SK-N-SH (cell line): ENCODE measurements around the gene IL15. TPM values are rescaled to one million over a fixed set of nuclear protein-coding genes. Genes with fewer than 3 reads are reported as not detected.

Experiments used
- CTCF ChIA-PET: fragments of 300-600, 350-600 bp; formaldehyde crosslinking; extraction: SDS; loops from one replicate; lab custom pipeline; 2021; lab: Yijun Ruan, JAX
- POLR2A ChIA-PET: fragments of 350-600 bp; sonication (Branson Sonifier 250); formaldehyde crosslinking; extraction: SDS; loops from one replicate; lab custom pipeline; 2020; ENCODE audit warnings: antibody characterized with exemption, inconsistent platforms; lab: Yijun Ruan, JAX
- DNase-seq: peaks from one replicate; pipeline ENCODE4 v3.0.0; 2012
- H2AFZ ChIP-seq: fragments of 200-600 bp; sonication (generic); 2 replicates; pipeline ENCODE4 v1.8.1; 2016; ENCODE audit warnings: antibody characterized with exemption, mild to moderate bottlenecking, low read depth
- H3F3A ChIP-seq: fragments of 200-600 bp; sonication (generic); replicated peaks from 2 replicates; pipeline ENCODE3; 2016; ENCODE audit warnings: antibody characterized with exemption, mild to moderate bottlenecking; ENCODE audit not compliant: insufficient read depth
- H3K27ac ChIP-seq, 2 experiments: fragments of 200-500 bp in 1 of 2; fragments of 200-600 bp in 1 of 2; sonication (Bioruptor generic) in 1 of 2; sonication (generic), shearing (Covaris generic) in 1 of 2; 2 replicates each; pipeline versions ENCODE4 v1.5.1 to v1.6.1; 2014 to 2016; ENCODE audit warnings: low read depth in 2 of 2, inconsistent platforms in 1 of 2, low read length in 1 of 2, mild to moderate bottlenecking in 1 of 2, mixed read lengths in 1 of 2
- H3K27me3 ChIP-seq: fragments of 200-600 bp; sonication (generic), shearing (Covaris generic); 2 replicates; pipeline ENCODE4 v1.6.1; 2016; ENCODE audit warnings: mixed run types; ENCODE audit not compliant: insufficient read depth
- H3K36me3 ChIP-seq, 2 experiments: fragments of 200-500 bp in 1 of 2; fragments of 200-600 bp in 1 of 2; sonication (Bioruptor generic) in 1 of 2; sonication (generic) in 1 of 2; replicated peaks in 1 of 2; 2 replicates each; pipeline versions ENCODE3 to v1.5.1; 2014 to 2016; ENCODE audit warnings: low read length in 1 of 2, mild to moderate bottlenecking in 1 of 2; ENCODE audit not compliant: insufficient read depth in 2 of 2, control insufficient read depth in 1 of 2
- H3K4me1 ChIP-seq, 2 experiments: fragments of 200-500 bp in 1 of 2; fragments of 200-600 bp in 1 of 2; sonication (Bioruptor generic) in 1 of 2; sonication (generic), shearing (Covaris generic) in 1 of 2; 2 replicates each; pipeline versions ENCODE4 v1.5.1 to v1.6.1; 2014 to 2016; ENCODE audit warnings: low read depth in 1 of 2, low read length in 1 of 2, mixed run types in 1 of 2; ENCODE audit not compliant: insufficient read depth in 2 of 2, control insufficient read depth in 1 of 2
- H3K4me2 ChIP-seq: fragments of 200-600 bp; sonication (generic), shearing (Covaris generic); 2 replicates; pipeline ENCODE4 v1.6.1; 2017; ENCODE audit warnings: mixed run types
- H3K4me3 ChIP-seq, 2 experiments: fragments of 200-500 bp in 1 of 2; fragments of 200-600 bp in 1 of 2; sonication (Bioruptor generic) in 1 of 2; sonication (generic), shearing (Covaris generic) in 1 of 2; 2 replicates each; pipeline versions ENCODE4 v1.5.1 to v1.8.1; 2014 to 2016; ENCODE audit warnings: low read depth in 2 of 2, inconsistent platforms in 1 of 2, low read length in 1 of 2, mild to moderate bottlenecking in 1 of 2, mixed read lengths in 1 of 2, moderate library complexity in 1 of 2
- H3K79me2 ChIP-seq: fragments of 200-600 bp; sonication (generic); 2 replicates; pipeline ENCODE4 v1.8.1; 2017; ENCODE audit warnings: mild to moderate bottlenecking; ENCODE audit not compliant: insufficient read depth
- H3K9ac ChIP-seq: fragments of 200-600 bp; sonication (generic); 2 replicates; pipeline ENCODE4 v1.6.1; 2017; ENCODE audit warnings: mixed run types
- H3K9me2 ChIP-seq: fragments of 200-600 bp; sonication (generic); 2 replicates; pipeline ENCODE4 v1.6.1; 2017; ENCODE audit warnings: mixed run types
- H3K9me3 ChIP-seq: fragments of 200-600 bp; sonication (generic); 2 replicates; pipeline ENCODE4 v1.6.1; 2017; ENCODE audit warnings: mixed run types, mild to moderate bottlenecking, moderate library complexity
- H4K20me1 ChIP-seq: fragments of 200-600 bp; sonication (generic); 2 replicates; pipeline ENCODE4 v1.6.1; 2017; ENCODE audit warnings: mild to moderate bottlenecking, mixed run types; ENCODE audit not compliant: insufficient read depth
- CTCF ChIP-seq: fragments of 200-600 bp; sonication (generic); IDR thresholded peaks from 2 replicates; pipeline ENCODE4 v1.6.1; 2017; ENCODE audit warnings: antibody characterized with exemption, mild to moderate bottlenecking, moderate library complexity
- FOSL2 ChIP-seq: IDR thresholded peaks from 2 replicates; pipeline ENCODE4 v1.4.0; 2012; ENCODE audit warnings: low read depth, mild to moderate bottlenecking, moderate library complexity, borderline replicate concordance
- FOXJ3 ChIP-seq: sonication (generic); formaldehyde crosslinking; IDR thresholded peaks from 2 replicates; pipeline ENCODE4 v1.5.1; 2020; ENCODE audit warnings: mild to moderate bottlenecking, missing genetic modification reagents
- GABPA ChIP-seq: IDR thresholded peaks from 2 replicates; pipeline ENCODE4 v1.4.0; 2012; ENCODE audit warnings: low read depth, mild to moderate bottlenecking
- JUND ChIP-seq: IDR thresholded peaks from 2 replicates; pipeline ENCODE4 v1.4.0; 2012
- MAX ChIP-seq: IDR thresholded peaks from 2 replicates; pipeline ENCODE4 v1.4.0; 2012; ENCODE audit warnings: low read depth
- MEF2A ChIP-seq: IDR thresholded peaks from 2 replicates; pipeline ENCODE4 v1.4.0; 2012; ENCODE audit warnings: low read depth, borderline replicate concordance
- MXI1 ChIP-seq: IDR thresholded peaks from 2 replicates; pipeline ENCODE4 v1.6.1; 2012; ENCODE audit warnings: mild to moderate bottlenecking, low read depth, low read length, improper control_type of control experiment
- NRF1 ChIP-seq: IDR thresholded peaks from 2 replicates; pipeline ENCODE4 v1.6.1; 2012; ENCODE audit warnings: low read depth, mild to moderate bottlenecking, low read length
- RAD21 ChIP-seq: IDR thresholded peaks from 2 replicates; pipeline ENCODE4 v1.6.1; 2012; ENCODE audit warnings: mild to moderate bottlenecking, low read length
- RCOR1 ChIP-seq: fragments of 150-350 bp; IDR thresholded peaks from 2 replicates; pipeline ENCODE4 v1.6.1; 2017; ENCODE audit warnings: antibody characterized with exemption, low read length
- REST ChIP-seq: IDR thresholded peaks from 2 replicates; pipeline ENCODE4 v1.6.1; 2012; ENCODE audit warnings: mild to moderate bottlenecking, low read depth, low read length, moderate library complexity
- RFX5 ChIP-seq: IDR thresholded peaks from 2 replicates; pipeline ENCODE4 v1.6.1; 2012; ENCODE audit warnings: mild to moderate bottlenecking, improper control_type of control experiment, low read length
- RXRA ChIP-seq: IDR thresholded peaks from 2 replicates; pipeline ENCODE4 v1.4.0; 2012; ENCODE audit warnings: low read depth, mild to moderate bottlenecking, borderline replicate concordance
- TAF1 ChIP-seq: IDR thresholded peaks from 2 replicates; pipeline ENCODE4 v1.6.1; 2012; ENCODE audit warnings: low read depth, mild to moderate bottlenecking, low read length, moderate library complexity, borderline replicate concordance
- TCF12 ChIP-seq: IDR thresholded peaks from 2 replicates; pipeline ENCODE4 v1.4.0; 2012
- YY1 ChIP-seq: IDR thresholded peaks from 2 replicates; pipeline ENCODE4 v1.4.0; 2012; ENCODE audit warnings: low read depth, mild to moderate bottlenecking
- WGBS: methylation state at CpG from one replicate; pipeline ENCODE4 v1.1.6; 2017; ENCODE audit warnings: low lambda C conversion rate; 5-methylcytosine and 5-hydroxymethylcytosine counted together
- polyA plus RNA-seq, 3 experiments: library from polyadenylated mRNA; depleted of rRNA; stranded (reverse); fragments of >200 nt; gene quantifications; 2 replicates each; pipeline ENCODE4 v1.2.3, GENCODE V29; 2012
- TF ChIP-seq, protein P1 (sequence below): IDR thresholded peaks from 2 replicates; pipeline ENCODE4 v1.4.0; 2012; ENCODE audit warnings: low read depth, borderline replicate concordance

Gene IL15
- polyA plus RNA-seq, 1 of the 3 experiments (the other 2 are of a cell fraction): 3.7 TPM

DNA sequence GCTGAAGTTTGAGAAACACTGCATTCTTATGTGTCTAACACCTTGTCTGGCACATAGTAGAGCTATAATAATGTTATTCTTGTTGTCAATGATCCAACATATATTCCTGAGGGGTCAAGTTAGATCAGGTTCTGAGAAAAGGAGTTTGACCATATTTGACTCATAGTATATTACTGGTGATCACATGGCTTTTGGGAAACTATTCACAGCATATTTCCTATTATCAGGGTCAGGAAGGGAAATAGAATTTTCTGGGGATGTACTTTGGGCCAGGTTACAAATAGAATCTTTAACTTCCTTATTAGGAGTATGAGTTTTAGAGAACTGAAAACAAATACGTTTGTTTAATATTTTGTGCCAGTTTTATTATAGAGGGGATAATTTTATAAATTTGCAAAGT, 11.6 kb downstream of the IL15 start:
- TF ChIP-seq FOSL2 (no peak), MEF2A (no peak), RXRA (no peak), YY1 (no peak), RAD21 (no peak), REST (no peak), MAX (no peak), MXI1 (no peak), FOXJ3 (CRISPR knock-in tag) (no peak), TAF1 (no peak), TCF12 (no peak), JUND (no peak), GABPA (no peak), RFX5 (no peak), RCOR1 (no peak), NRF1 (no peak), CTCF (no peak)
- TF ChIP-seq, protein P1, sequence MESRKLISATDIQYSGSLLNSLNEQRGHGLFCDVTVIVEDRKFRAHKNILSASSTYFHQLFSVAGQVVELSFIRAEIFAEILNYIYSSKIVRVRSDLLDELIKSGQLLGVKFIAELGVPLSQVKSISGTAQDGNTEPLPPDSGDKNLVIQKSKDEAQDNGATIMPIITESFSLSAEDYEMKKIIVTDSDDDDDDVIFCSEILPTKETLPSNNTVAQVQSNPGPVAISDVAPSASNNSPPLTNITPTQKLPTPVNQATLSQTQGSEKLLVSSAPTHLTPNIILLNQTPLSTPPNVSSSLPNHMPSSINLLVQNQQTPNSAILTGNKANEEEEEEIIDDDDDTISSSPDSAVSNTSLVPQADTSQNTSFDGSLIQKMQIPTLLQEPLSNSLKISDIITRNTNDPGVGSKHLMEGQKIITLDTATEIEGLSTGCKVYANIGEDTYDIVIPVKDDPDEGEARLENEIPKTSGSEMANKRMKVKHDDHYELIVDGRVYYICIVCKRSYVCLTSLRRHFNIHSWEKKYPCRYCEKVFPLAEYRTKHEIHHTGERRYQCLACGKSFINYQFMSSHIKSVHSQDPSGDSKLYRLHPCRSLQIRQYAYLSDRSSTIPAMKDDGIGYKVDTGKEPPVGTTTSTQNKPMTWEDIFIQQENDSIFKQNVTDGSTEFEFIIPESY: no peak
- TF ChIP-seq, all 33 proteins: peak for 0
- ChIA-PET CTCF (no interaction called here), POLR2A (no interaction called here)
- Histone ChIP-seq H3K79me2 (peaks cover 9% of the 10 kb centered on the region; the same call in 1 of the 2 replicates), H3F3A (peaks cover 19% of the 10 kb centered on the region), H3K27ac (no peak overlapping the region), H3K9me3 (no peaks in the 10 kb centered on the region), H4K20me1 (no peaks in the 10 kb centered on the region), H3K36me3 (no peaks in the 10 kb centered on the region), H3K27me3 (no peaks in the 10 kb centered on the region), H3K4me3 (no peak overlapping the region), H3K9ac (no peak overlapping the region), H3K9me2 (no peaks in the 10 kb centered on the region), H3K4me1 (peaks cover 0 to 9% of the 10 kb centered on the region in 2 experiments; a peak in 1 of 4 replicates), H2AFZ (no peak overlapping the region), H3K4me2 (no peak overlapping the region)
- 93% methylated on average over 1 of the region's 1 CpG for WGBS
- DNase-seq: no peak
